Adipocyte (in vitro differentiated cells): ENCODE data around the gene APOL3.
A peak's percentile ranks its signal among the peaks of the same experiment; 100 is the strongest.
"Not testable (repeated sequence)": the region's sequence is repeated elsewhere in the genome, so short reads cannot be mapped to it uniquely, and the experiment has no call there.

ENCODE experiments used
- DNase-seq: peaks from one replicate; pipeline ENCODE4 v3.0.0-alpha.2; 2015; ENCODE audit warnings: low read depth
- H3K27me3 ChIP-seq: replicated peaks from 2 replicates; pipeline ENCODE4 v1.7.0; 2013; ENCODE audit warnings: mild to moderate bottlenecking, low read length, moderate library complexity; ENCODE audit not compliant: control insufficient read depth, insufficient read depth
- H3K36me3 ChIP-seq: 2 replicates; pipeline ENCODE4 v1.7.0; 2013; ENCODE audit warnings: low read length, mild to moderate bottlenecking, moderate library complexity; ENCODE audit not compliant: control insufficient read depth, insufficient read depth, severe bottlenecking
- H3K4me1 ChIP-seq: 2 replicates; pipeline ENCODE4 v1.7.0; 2013; ENCODE audit warnings: mild to moderate bottlenecking, low read length, moderate library complexity; ENCODE audit not compliant: control insufficient read depth, insufficient read depth
- H3K4me3 ChIP-seq: 2 replicates; pipeline ENCODE4 v1.7.0; 2013; ENCODE audit warnings: mild to moderate bottlenecking, low read length, moderate library complexity
- H3K9ac ChIP-seq: 2 replicates; pipeline ENCODE4 v1.7.0; 2013; ENCODE audit warnings: mild to moderate bottlenecking, low read length, moderate library complexity
- H3K9me3 ChIP-seq: 2 replicates; pipeline ENCODE4 v1.7.0; 2013; ENCODE audit warnings: mild to moderate bottlenecking, low read length, moderate library complexity; ENCODE audit not compliant: control insufficient read depth

The APOL3 gene

GRCh38 chr22:36175892-36176291 is 15.3 kb upstream of the APOL3 start:
- no peaks in the 10 kb centered on the region for H3K27me3 ChIP-seq
- no peaks in the 10 kb centered on the region for H3K4me1 ChIP-seq
- no peak for DNase-seq
- no peak overlapping the region for H3K4me3 ChIP-seq
- H3K9me3 ChIP-seq = no peaks in the 10 kb centered on the region
- no peaks in the 10 kb centered on the region for H3K36me3 ChIP-seq
- H3K9ac ChIP-seq = no peak overlapping the region

GRCh38 chr22:36171941-36172340 is 11.4 kb upstream of the APOL3 start:
- no peak overlapping the region for H3K9ac ChIP-seq
- no peaks in the 10 kb centered on the region for H3K9me3 ChIP-seq
- H3K36me3 ChIP-seq = no peaks in the 10 kb centered on the region
- no peak for DNase-seq
- H3K4me3 ChIP-seq = no peak overlapping the region
- H3K4me1 ChIP-seq = no peaks in the 10 kb centered on the region
- no peaks in the 10 kb centered on the region for H3K27me3 ChIP-seq

- Histone ChIP-seq H3K27me3 (no peaks in the 10 kb centered on the region), H3K36me3 (no peaks in the 10 kb centered on the region), H3K4me3 (no peak overlapping the region), H3K9ac (no peak overlapping the region), H3K4me1 (peaks cover 31% of the 10 kb centered on the region), H3K9me3 (no peaks in the 10 kb centered on the region)
- DNase-seq = no peak
Measured at GRCh38 chr22:36166518-36167220, 6.1 kb upstream of the APOL3 start.

GRCh38 chr22:36166086-36166485 is 5.5 kb upstream of the APOL3 start:
- Histone ChIP-seq H3K4me1 (peaks cover 31% of the 10 kb centered on the region), H3K9ac (no peak overlapping the region), H3K27me3 (no peaks in the 10 kb centered on the region), H3K4me3 (no peak overlapping the region), H3K36me3 (no peaks in the 10 kb centered on the region), H3K9me3 (no peaks in the 10 kb centered on the region)
- no peak for DNase-seq

GRCh38 chr22:36165141-36165540 is 4.6 kb upstream of the APOL3 start:
- no peak for DNase-seq
- Histone ChIP-seq H3K9ac (no peak overlapping the region), H3K36me3 (no peaks in the 10 kb centered on the region), H3K27me3 (no peaks in the 10 kb centered on the region), H3K4me3 (no peak overlapping the region), H3K4me1 (peaks cover 39% of the 10 kb centered on the region), H3K9me3 (no peaks in the 10 kb centered on the region)

- Histone ChIP-seq H3K9ac (peak overlapping the region; percentile 20), H3K4me1 (peaks cover 43% of the 10 kb centered on the region), H3K36me3 (no peaks in the 10 kb centered on the region), H3K9me3 (no peaks in the 10 kb centered on the region), H3K4me3 (no peak overlapping the region), H3K27me3 (no peaks in the 10 kb centered on the region)
- no peak for DNase-seq
Measured at GRCh38 chr22:36164621-36165020, 4.1 kb upstream of the APOL3 start.

GRCh38 chr22:36163497-36163896 is 2.9 kb upstream of the APOL3 start:
- Histone ChIP-seq H3K9me3 (no peaks in the 10 kb centered on the region), H3K4me1 (peaks cover 55% of the 10 kb centered on the region), H3K9ac (no peak overlapping the region), H3K27me3 (no peaks in the 10 kb centered on the region), H3K36me3 (no peaks in the 10 kb centered on the region), H3K4me3 (no peak overlapping the region)
- DNase-seq = no peak

- no peak overlapping the region for H3K4me3 ChIP-seq
- H3K4me1 ChIP-seq = peaks cover 65% of the 10 kb centered on the region
- H3K9ac ChIP-seq = peak overlapping the region; percentile 46
- no peaks in the 10 kb centered on the region for H3K27me3 ChIP-seq
- DNase-seq = no peak
- no peaks in the 10 kb centered on the region for H3K36me3 ChIP-seq
- H3K9me3 ChIP-seq = no peaks in the 10 kb centered on the region
Measured at GRCh38 chr22:36162127-36163034, 1.8 kb upstream of the APOL3 start.

GRCh38 chr22:36161793-36162126 is 1.2 kb upstream of the APOL3 start:
- H3K4me3 ChIP-seq, H3K9me3 ChIP-seq, H3K27me3 ChIP-seq, H3K36me3 ChIP-seq, DNase-seq, H3K9ac ChIP-seq: not testable (repeated sequence)
- H3K4me1 ChIP-seq = peaks cover 69% of the 10 kb centered on the region

GRCh38 chr22:36156515-36157419 is 3.8 kb downstream of the APOL3 start:
- peak overlapping the region; percentile 76 for H3K4me3 ChIP-seq

GRCh38 chr22:36156119-36156514 is 4.4 kb downstream of the APOL3 start:
- H3K27me3 ChIP-seq = no peaks in the 10 kb centered on the region
- H3K4me3 ChIP-seq = peak overlapping the region; percentile 76
- H3K9ac ChIP-seq = peak overlapping the region; percentile 94
- no peaks in the 10 kb centered on the region for H3K36me3 ChIP-seq
- DNase-seq = no peak
- peaks cover 83% of the 10 kb centered on the region for H3K4me1 ChIP-seq
- peaks cover 4% of the 10 kb centered on the region for H3K9me3 ChIP-seq

More at GRCh38 chr22:36156515-36157419, 3.8 kb downstream of the APOL3 start:
- peak overlapping the region; percentile 94 for H3K9ac ChIP-seq
- peak; percentile 87 for DNase-seq
- H3K9me3 ChIP-seq = peaks cover 3% of the 10 kb centered on the region
- H3K36me3 ChIP-seq = no peaks in the 10 kb centered on the region
- no peaks in the 10 kb centered on the region for H3K27me3 ChIP-seq
- H3K4me1 ChIP-seq = peaks cover 78% of the 10 kb centered on the region
